ENCODE results near the gene CADPS.

DNA sequence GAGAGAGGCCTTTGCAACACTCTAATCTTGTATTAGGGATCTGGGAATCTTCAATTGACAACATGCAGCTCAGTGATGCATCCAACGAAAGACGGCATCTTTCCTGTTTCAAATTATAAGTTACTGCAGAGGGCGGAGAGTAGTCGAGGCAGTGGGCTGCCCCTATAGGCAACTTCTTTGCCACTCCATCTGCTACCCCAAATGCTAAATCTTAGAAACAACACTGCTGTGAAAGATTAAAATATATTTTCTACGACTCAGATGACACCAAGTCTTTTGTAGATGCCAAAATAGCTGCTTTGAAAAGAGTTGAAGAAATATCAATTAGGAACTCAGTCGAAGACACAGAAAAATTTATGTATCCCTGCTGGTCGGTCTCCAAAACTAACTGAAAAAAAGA, 340.9 kb downstream of the CADPS start:
- TF ChIP-seq, protein P1, sequence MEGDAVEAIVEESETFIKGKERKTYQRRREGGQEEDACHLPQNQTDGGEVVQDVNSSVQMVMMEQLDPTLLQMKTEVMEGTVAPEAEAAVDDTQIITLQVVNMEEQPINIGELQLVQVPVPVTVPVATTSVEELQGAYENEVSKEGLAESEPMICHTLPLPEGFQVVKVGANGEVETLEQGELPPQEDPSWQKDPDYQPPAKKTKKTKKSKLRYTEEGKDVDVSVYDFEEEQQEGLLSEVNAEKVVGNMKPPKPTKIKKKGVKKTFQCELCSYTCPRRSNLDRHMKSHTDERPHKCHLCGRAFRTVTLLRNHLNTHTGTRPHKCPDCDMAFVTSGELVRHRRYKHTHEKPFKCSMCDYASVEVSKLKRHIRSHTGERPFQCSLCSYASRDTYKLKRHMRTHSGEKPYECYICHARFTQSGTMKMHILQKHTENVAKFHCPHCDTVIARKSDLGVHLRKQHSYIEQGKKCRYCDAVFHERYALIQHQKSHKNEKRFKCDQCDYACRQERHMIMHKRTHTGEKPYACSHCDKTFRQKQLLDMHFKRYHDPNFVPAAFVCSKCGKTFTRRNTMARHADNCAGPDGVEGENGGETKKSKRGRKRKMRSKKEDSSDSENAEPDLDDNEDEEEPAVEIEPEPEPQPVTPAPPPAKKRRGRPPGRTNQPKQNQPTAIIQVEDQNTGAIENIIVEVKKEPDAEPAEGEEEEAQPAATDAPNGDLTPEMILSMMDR (IDR thresholded peaks at IDR 0.05) = no peak
- TF ChIP-seq POLR2A (IDR thresholded peaks at IDR 0.05; ENCODE audit: low read depth) = no peak
